HG03378 (cell line): Measurements from ENCODE around the gene NPTXR.

Experiments
- ATAC-seq: cut with Tn5 transposase; IDR thresholded peaks from one replicate; pipeline ENCODE4 v1.9.1; 2021; ENCODE audit warnings: mild to moderate bottlenecking, moderate library complexity; ENCODE audit not compliant: unreplicated experiment

NPTXR gene

DNA sequence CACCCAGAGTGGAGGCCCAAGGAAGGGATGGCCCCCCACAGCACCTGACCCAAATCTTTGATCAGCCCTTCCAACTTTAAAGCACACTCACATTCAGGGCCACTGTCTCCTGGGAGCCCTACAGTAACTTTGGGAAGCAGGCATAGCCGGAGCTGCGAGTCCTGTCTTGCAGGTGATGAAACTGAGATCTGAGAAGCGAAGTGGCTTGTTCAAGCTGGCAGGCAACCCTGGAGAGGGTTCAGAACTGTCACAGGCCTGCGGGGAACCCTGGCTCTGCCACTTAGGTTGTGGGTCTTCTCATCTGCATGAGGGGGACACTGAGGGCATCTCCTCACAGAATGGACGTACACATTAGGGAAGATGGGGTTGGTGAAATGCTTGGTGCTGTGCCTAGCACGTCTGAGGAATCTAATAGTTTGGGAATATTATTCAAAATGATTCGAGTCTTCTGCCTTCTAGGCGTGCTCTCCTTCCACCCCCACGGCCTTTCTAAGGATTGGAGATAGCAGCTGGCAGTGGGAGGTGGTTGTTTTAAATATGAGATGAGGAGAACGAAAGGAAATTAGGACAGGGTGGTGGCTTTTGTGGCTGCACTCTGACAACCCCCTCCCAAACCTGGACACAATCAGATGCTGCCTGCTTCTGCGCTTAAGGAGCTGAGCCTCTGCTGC, 69.2 kb downstream of the NPTXR start:
- no peak for ATAC-seq

DNA sequence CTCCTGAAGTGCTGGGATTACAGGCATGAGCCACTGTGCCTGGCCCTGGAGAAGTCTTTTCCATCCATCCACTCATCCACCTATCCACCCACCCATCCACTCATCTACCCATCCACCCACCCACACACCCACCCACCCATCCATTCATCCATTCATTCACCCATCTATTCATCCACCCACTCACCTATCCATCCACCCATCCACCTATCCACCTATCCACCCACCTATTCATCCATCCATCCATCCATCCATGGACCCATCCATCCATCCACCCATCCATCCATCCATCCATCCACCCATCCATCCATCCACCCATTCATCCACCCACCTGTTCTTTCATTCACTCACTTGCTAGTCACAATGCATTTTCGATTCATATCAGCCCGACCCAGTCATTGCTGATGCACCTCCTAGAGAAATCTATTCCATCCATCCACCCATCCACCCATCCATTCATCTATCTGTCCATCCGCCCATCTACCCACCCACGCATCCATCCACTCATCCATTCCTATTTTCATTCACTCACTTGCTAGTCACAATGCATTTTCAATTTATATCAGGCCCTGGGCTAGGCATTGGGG, 70.4 kb downstream of the NPTXR start:
- no peak for ATAC-seq

DNA sequence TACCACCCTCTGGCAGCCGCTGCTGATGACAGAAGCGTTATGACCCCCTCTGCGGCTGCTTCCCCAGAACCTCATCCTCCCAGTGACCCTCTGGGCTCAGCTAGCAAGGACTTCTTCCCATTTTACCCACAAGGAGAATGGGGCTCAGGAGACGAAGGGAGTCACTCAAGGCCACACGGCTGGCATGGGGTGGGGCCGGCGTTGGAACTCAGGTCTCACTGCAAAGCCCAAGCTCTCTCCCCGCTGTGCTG, 71.3 kb downstream of the NPTXR start:
- ATAC-seq = no peak

DNA sequence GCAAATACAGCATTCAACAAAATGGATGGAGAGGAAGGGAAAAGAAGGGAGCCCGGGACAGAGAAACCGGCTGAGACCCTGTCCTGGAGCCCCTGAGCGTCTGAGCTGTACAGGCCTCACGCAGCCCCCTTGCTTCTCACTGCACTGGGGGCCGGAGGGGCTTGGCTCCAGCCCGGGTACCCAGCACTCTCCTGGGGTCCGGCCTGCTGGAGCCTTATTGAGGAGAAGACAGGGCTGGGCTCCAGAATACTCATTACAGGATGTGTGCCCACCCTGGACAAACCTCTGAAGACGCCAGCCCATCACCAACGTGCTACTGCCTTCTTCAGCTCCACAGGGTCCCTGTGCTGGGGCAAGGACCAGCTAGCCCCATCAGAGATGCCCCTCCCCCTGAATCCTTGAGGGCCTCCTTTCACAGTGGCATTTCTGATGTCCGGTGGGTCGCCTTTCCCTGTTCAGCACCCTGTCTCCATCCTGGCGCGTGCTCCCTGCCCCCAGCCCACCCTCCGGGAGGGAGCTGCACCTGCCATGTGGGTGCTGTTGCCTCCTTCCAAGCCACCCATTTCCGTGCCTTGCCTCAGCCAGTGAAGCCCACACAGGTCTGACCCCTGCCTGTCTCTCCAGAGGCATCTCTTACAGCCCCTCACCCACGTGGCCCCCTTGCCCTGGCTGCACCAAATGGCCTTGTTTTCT, 73.4 kb downstream of the NPTXR start:
- no peak for ATAC-seq
